GM12873 (cell line): ENCODE measurements around the gene NKX6-2.

Source experiments
- CTCF ChIP-seq: IDR thresholded peaks from 2 replicates; pipeline ENCODE4 v1.5.1; 2012; ENCODE audit warnings: low read depth, mild to moderate bottlenecking, moderate library complexity, low read length, control low read depth; ENCODE audit not compliant: insufficient read depth; ENCODE audit errors: missing control alignments

NKX6-2 gene

GRCh38 chr10:132828681-132829080 is 42.7 kb upstream of the NKX6-2 start:
- no peak for TF ChIP-seq CTCF

- TF ChIP-seq CTCF: no peak
Observed at GRCh38 chr10:132827861-132828539, 42.1 kb upstream of the NKX6-2 start.

- no peak for TF ChIP-seq CTCF
Observed at GRCh38 chr10:132827423-132827789, 41.5 kb upstream of the NKX6-2 start.

- no peak for TF ChIP-seq CTCF
Observed at GRCh38 chr10:132826524-132827422, 40.8 kb upstream of the NKX6-2 start.

- TF ChIP-seq CTCF: no peak
Observed at GRCh38 chr10:132820056-132820455, 34.1 kb upstream of the NKX6-2 start.

GRCh38 chr10:132817701-132818211 is 31.8 kb upstream of the NKX6-2 start:
- no peak for TF ChIP-seq CTCF

GRCh38 chr10:132816718-132817117 is 30.8 kb upstream of the NKX6-2 start:
- no peak for TF ChIP-seq CTCF
